Naive thymus-derived CD8-positive, alpha-beta T cell (primary cell): Measurements from ENCODE around the gene ZNF581. TPM values are rescaled to one million over a fixed set of nuclear protein-coding genes. Genes with fewer than 3 reads are reported as not detected.
A peak's percentile ranks its signal among the peaks of the same experiment; 100 is the strongest.

Experiments used
- ATAC-seq, 2 donors: fragments of 150-1000 bp; cut with Tn5 transposase in 1 of 2; sonication (Bioruptor Pico), chemical (Tn5 transposase) in 1 of 2; 1 replicate in 1 of 2; 2 replicates in 1 of 2; pipeline ENCODE4 v1.10.0; 2021; ENCODE audit warnings: mild to moderate bottlenecking in 2 of 2, moderate library complexity in 2 of 2
- POLR2A ChIA-PET: fragments of 350-600 bp; sonication (Branson Sonifier 250); formaldehyde crosslinking; loops from one replicate; lab custom pipeline; 2021; ENCODE audit warnings: antibody characterized with exemption; lab: Charles Lee
- DNase-seq, 10 donors: peaks; one replicate each; pipeline versions ENCODE4 v3.0.0 to v3.0.0-alpha.2; 2020 to 2022
- H3K27ac Mint-ChIP-seq, 10 donors: one replicate each; pipeline ENCODE4 v1.8.0; 2020 to 2022; ENCODE audit warnings: mild to moderate bottlenecking in 10 of 10, mixed read lengths in 10 of 10, moderate library complexity in 4 of 10, inconsistent platforms in 1 of 10
- H3K27me3 Mint-ChIP-seq, 5 donors: one replicate each; pipeline ENCODE4 v1.8.0; 2021 to 2022; ENCODE audit warnings: mixed read lengths in 5 of 5
- H3K36me3 Mint-ChIP-seq, 3 donors: one replicate each; pipeline ENCODE4 v1.8.0; 2020 to 2022; ENCODE audit warnings: mixed read lengths in 3 of 3, mild to moderate bottlenecking in 2 of 3, inconsistent platforms in 1 of 3
- H3K4me1 Mint-ChIP-seq, 4 donors: one replicate each; pipeline ENCODE4 v1.8.0; 2021 to 2022; ENCODE audit warnings: mixed read lengths in 4 of 4
- H3K4me3 Mint-ChIP-seq, 10 donors: one replicate each; pipeline ENCODE4 v1.8.0; 2020 to 2022; ENCODE audit warnings: mild to moderate bottlenecking in 10 of 10, mixed read lengths in 10 of 10, moderate library complexity in 6 of 10, inconsistent platforms in 1 of 10
- H3K9me3 Mint-ChIP-seq, 9 donors: one replicate each; pipeline ENCODE4 v1.8.0; 2020 to 2022; ENCODE audit warnings: mixed read lengths in 9 of 9, mild to moderate bottlenecking in 3 of 9, inconsistent platforms in 1 of 9, moderate library complexity in 1 of 9
- polyA plus RNA-seq, 3 donors: library from polyadenylated mRNA; unstranded; fragments of 300-500 nt; fragmentation: Illumina TruSeq; gene quantifications; one replicate each; pipeline ENCODE4 v1.2.3, GENCODE V29; 2021
- total RNA-seq, 8 experiments: library from RNA in 2 of 8; stranded (reverse) in 2 of 8; gene quantifications; one replicate each; pipeline ENCODE4 v1.2.3 and lab custom pipeline; 2021 to 2026

ZNF581 gene
- total and polyA plus RNA-seq, 5 experiments from 2014 or later: 21.2 to 36.3 (median 34.9) TPM

- Mint-ChIP-seq H3K4me1 (peaks cover 16 to 44% (median 40%) of the 10 kb centered on the region in 4 donors), H3K9me3 (no peaks in the 10 kb centered on the region), H3K27ac (peak overlapping the region in 1 of 10 donors; percentile 84), H3K36me3 (peaks cover 0 to 34% (median 10%) of the 10 kb centered on the region in 3 donors), H3K4me3 (no peak overlapping the region), H3K27me3 (no peaks in the 10 kb centered on the region)
- POLR2A ChIA-PET: interaction anchor here (3.4 kb wide), 1 partner anchor 12 kb away, joined by 16 read pairs; the partner anchor contains the start of gene ZNF784
- ATAC-seq: no peak
- peak in 1 of 10 donors; percentile 27 for DNase-seq
Observed at GRCh38 chr19:55613396-55613795, 30.1 kb upstream of the ZNF581 start.

DNA sequence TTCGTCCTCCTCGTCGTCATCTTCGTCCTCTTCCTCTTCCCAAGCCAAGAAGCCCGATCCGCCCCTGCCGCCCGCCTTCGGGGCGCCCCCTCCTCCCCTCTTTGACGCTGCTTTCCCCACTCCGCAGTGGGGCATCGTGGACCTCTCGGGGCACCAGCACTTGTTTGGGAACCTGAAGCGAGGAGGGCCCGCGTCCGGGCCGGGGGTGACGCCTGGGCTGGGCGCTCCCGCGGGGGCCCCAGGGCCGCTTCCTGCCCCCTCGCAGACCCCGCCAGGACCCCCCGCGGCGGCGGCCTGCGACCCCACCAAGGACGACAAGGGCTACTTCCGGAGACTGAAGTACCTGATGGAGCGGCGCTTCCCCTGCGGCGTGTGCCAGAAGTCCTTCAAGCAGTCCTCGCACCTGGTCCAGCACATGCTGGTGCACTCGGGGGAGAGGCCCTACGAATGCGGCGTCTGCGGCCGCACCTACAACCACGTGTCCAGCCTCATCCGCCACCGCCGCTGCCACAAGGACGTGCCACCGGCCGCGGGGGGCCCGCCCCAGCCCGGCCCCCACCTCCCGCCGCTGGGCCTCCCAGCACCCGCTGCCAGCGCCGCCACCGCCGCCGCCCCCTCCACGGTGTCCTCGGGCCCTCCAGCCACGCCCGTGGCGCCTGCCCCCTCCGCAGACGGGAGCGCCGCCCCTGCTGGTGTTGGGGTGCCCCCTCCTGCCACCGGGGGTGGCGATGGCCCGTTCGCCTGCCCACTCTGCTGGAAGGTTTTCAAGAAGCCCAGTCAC is 29.3 kb upstream of the ZNF581 start:
- no peak for DNase-seq
- H3K9me3 Mint-ChIP-seq: no peaks in the 10 kb centered on the region
- peaks cover 14 to 43% (median 38%) of the 10 kb centered on the region in 4 donors for H3K4me1 Mint-ChIP-seq
- POLR2A ChIA-PET: interaction anchor here (3.4 kb wide), 1 partner anchor 11 kb away, joined by 16 read pairs; the partner anchor contains the start of gene ZNF784
- H3K4me3 Mint-ChIP-seq: no peak overlapping the region
- no peaks in the 10 kb centered on the region for H3K27me3 Mint-ChIP-seq
- ATAC-seq: no peak
- no peak overlapping the region for H3K27ac Mint-ChIP-seq
- H3K36me3 Mint-ChIP-seq: peaks cover 0 to 33% (median 10%) of the 10 kb centered on the region in 3 donors

DNA sequence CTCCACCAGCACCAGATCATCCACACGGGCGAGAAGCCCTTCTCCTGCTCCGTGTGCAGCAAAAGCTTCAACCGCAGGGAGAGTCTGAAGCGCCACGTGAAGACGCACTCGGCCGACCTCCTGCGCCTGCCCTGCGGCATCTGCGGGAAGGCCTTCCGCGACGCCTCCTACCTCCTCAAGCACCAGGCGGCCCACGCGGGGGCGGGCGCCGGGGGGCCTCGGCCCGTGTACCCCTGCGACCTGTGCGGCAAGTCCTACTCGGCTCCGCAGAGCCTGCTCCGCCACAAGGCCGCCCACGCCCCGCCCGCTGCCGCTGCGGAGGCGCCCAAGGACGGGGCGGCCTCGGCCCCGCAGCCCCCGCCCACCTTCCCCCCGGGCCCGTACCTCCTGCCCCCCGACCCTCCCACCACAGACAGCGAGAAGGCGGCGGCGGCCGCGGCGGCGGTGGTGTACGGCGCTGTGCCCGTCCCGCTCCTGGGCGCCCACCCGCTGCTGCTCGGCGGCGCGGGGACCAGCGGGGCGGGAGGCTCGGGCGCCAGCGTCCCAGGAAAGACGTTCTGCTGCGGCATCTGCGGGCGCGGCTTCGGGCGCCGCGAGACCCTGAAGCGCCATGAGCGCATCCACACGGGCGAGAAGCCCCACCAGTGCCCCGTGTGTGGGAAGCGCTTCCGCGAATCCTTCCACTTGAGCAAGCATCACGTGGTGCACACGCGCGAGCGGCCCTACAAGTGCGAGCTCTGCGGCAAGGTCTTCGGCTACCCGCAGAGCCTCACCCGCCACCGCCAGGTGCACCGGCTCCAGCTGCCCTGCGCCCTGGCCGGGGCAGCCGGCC is 28.5 kb upstream of the ZNF581 start:
- Mint-ChIP-seq H3K4me1 (peaks cover 14 to 42% (median 38%) of the 10 kb centered on the region in 4 donors), H3K36me3 (peaks cover 0 to 26% (median 7%) of the 10 kb centered on the region in 3 donors), H3K27me3 (no peaks in the 10 kb centered on the region), H3K4me3 (no peak overlapping the region), H3K9me3 (no peaks in the 10 kb centered on the region), H3K27ac (no peak overlapping the region)
- ATAC-seq: no peak
- POLR2A ChIA-PET: no interaction called here
- no peak for DNase-seq

- Mint-ChIP-seq H3K4me1 (peaks cover 16 to 44% (median 39%) of the 10 kb centered on the region in 4 donors), H3K36me3 (peaks cover 0 to 23% (median 6%) of the 10 kb centered on the region in 3 donors), H3K4me3 (no peak overlapping the region), H3K27ac (no peak overlapping the region), H3K27me3 (no peaks in the 10 kb centered on the region), H3K9me3 (no peaks in the 10 kb centered on the region)
- DNase-seq: no peak
- POLR2A ChIA-PET: no interaction called here
- no peak for ATAC-seq
Observed at GRCh38 chr19:55615543-55616394, 27.7 kb upstream of the ZNF581 start.

DNA sequence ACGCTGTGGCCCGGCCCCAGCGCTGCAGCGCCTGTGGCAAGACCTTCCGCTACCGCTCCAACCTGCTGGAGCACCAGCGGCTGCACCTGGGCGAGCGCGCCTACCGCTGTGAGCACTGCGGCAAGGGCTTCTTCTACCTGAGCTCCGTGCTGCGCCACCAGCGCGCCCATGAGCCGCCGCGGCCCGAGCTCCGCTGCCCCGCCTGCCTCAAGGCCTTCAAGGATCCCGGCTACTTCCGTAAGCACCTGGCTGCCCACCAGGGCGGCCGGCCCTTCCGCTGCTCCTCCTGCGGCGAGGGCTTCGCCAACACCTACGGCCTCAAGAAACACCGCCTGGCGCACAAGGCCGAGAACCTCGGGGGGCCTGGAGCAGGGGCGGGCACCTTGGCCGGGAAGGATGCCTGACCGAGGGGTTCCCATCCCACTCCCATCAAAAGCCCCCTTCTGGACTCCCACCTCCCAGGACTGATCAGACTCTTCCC is 27.0 kb upstream of the ZNF581 start:
- POLR2A ChIA-PET: no interaction called here
- ATAC-seq (no peak), DNase-seq (no peak)
- peaks cover 18 to 43% (median 40%) of the 10 kb centered on the region in 4 donors for H3K4me1 Mint-ChIP-seq
- H3K4me3 Mint-ChIP-seq: no peak overlapping the region
- H3K9me3 Mint-ChIP-seq: no peaks in the 10 kb centered on the region
- H3K27ac Mint-ChIP-seq: peak overlapping the region in 1 of 10 donors; percentile 67
- H3K27me3 Mint-ChIP-seq: no peaks in the 10 kb centered on the region
- peaks cover 0 to 23% (median 6%) of the 10 kb centered on the region in 3 donors for H3K36me3 Mint-ChIP-seq

DNA sequence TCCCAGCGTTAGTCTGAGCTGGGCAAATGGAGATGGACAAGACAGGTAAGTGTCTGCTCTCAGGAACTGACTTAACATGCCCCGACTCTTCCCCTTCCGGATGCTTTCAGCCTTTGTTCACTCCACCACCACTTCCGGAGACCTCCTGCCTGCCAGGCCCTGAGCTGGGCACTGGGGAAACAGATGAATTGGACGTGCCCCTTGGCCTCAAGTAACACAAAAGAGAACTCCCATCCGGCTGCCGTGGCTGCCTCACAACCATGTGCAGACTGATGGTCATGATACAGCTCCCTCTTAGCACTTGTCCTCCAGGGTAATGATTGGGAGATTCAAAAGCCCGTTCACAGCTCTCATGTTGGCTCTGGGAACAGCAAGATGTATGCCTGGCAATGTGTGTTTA is 26.0 kb upstream of the ZNF581 start:
- Mint-ChIP-seq H3K9me3 (no peaks in the 10 kb centered on the region), H3K27ac (peak overlapping the region in 4 of 10 donors; percentile 11 to 71 (median 39))
- POLR2A ChIA-PET: interaction anchor here (0.9 to 1.3 kb wide), 2 partner anchors 12 to 278 kb away, joined by 3 read pairs; partner anchors contain the start of genes KMT5C and ZNF865

GRCh38 chr19:55618426-55618825 is 25.0 kb upstream of the ZNF581 start:
- peak overlapping the region in 2 of 10 donors; percentile 19 to 29 for H3K4me3 Mint-ChIP-seq
- H3K27ac Mint-ChIP-seq: peak overlapping the region in 6 of 10 donors; percentile 40 to 92 (median 80)

More for the DNA sequence above, 26.0 kb upstream of the ZNF581 start:
- Mint-ChIP-seq H3K36me3 (peaks cover 0 to 19% (median 6%) of the 10 kb centered on the region in 3 donors), H3K27me3 (no peaks in the 10 kb centered on the region), H3K4me3 (no peak overlapping the region), H3K4me1 (peaks cover 18 to 34% (median 32%) of the 10 kb centered on the region in 4 donors)
- ATAC-seq: no peak
- no peak for DNase-seq

GRCh38 chr19:55619286-55619685 is 24.2 kb upstream of the ZNF581 start:
- H3K4me3 Mint-ChIP-seq: peak overlapping the region in 1 of 10 donors; percentile 51
- peaks cover 0 to 9% (median 6%) of the 10 kb centered on the region in 3 donors for H3K36me3 Mint-ChIP-seq
- POLR2A ChIA-PET: interaction anchor here (0.9 to 3.1 kb wide), 4 partner anchors 8 to 102 kb away, joined by 4 to 24 read pairs (median 4); partner anchors contain the start of gene ZNF865
- peak overlapping the region in 3 of 10 donors; percentile 51 to 59 (median 56) for H3K27ac Mint-ChIP-seq
- ATAC-seq (no peak), DNase-seq (no peak)
- H3K9me3 Mint-ChIP-seq: peaks cover 0 to under 1% (median 0%) of the 10 kb centered on the region in 9 donors
- H3K4me1 Mint-ChIP-seq: peaks cover 23 to 40% (median 38%) of the 10 kb centered on the region in 4 donors
- H3K27me3 Mint-ChIP-seq: no peaks in the 10 kb centered on the region

More at GRCh38 chr19:55618426-55618825, 25.0 kb upstream of the ZNF581 start:
- Mint-ChIP-seq H3K36me3 (peaks cover 0 to 11% (median 6%) of the 10 kb centered on the region in 3 donors), H3K9me3 (no peaks in the 10 kb centered on the region), H3K4me1 (peaks cover 16 to 32% (median 31%) of the 10 kb centered on the region in 4 donors), H3K27me3 (no peaks in the 10 kb centered on the region)
- DNase-seq (no peak), ATAC-seq (no peak)
- POLR2A ChIA-PET: interaction anchor here (1.3 to 3.1 kb wide), 2 partner anchors 13 to 279 kb away, joined by 3 to 24 read pairs; partner anchors contain the start of genes KMT5C and ZNF865

DNA sequence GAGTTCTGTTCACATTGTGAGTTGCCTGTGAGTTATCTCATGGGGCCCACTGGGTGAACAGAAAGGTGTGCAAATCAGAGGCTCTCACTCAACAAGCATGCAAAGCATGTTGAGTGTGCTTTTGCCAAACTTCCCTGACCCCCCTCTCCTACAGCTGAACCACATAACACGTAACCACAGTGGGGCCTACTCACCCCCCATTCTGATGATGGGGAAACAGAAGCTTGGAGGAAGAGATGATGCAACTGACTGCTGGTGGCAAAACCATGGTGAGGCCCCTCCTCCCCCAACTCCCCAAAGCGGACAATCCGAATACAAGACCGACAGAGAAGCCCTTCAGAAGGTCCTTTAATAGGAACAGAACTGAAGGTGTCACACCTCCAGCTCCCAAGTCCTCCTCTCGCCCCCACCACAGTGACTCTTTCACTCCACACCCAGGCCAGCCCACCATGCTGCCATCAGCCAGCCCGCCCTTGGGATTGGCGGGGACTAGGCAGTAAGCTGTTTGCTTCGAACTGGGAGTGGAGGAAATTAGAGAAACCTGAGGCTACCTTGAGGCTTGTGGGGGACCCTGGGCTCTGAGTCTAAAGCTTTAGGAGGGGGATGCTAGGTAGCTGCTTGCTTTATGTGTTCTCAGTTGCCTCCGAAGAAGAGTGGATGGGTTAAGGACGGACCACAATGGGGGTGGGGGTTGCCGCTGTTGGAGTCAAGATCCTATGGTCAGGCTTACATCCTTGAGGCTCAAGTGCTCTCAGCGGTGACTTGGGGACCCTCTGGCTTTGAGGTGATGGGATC is 22.8 kb upstream of the ZNF581 start:
- POLR2A ChIA-PET: interaction anchor here (0.5 to 3.1 kb wide), 8 partner anchors 9 to 88 kb away, joined by 4 to 24 read pairs (median 4); partner anchors contain the start of genes FIZ1, U2AF2, ZNF524 and ZNF865
- Mint-ChIP-seq H3K27me3 (no peaks in the 10 kb centered on the region), H3K4me1 (peaks cover 26 to 50% (median 48%) of the 10 kb centered on the region in 4 donors), H3K9me3 (peaks cover 0 to 2% (median 0%) of the 10 kb centered on the region in 9 donors), H3K27ac (peak overlapping the region; percentile 58 to 93 (median 80)), H3K4me3 (peak overlapping the region in 9 of 10 donors; percentile 21 to 68 (median 60)), H3K36me3 (peaks cover 0 to 9% (median 6%) of the 10 kb centered on the region in 3 donors)
- DNase-seq: peak in 8 of 10 donors; percentile 41 to 77 (median 64)
- peak; percentile 35 to 44 for ATAC-seq

DNA sequence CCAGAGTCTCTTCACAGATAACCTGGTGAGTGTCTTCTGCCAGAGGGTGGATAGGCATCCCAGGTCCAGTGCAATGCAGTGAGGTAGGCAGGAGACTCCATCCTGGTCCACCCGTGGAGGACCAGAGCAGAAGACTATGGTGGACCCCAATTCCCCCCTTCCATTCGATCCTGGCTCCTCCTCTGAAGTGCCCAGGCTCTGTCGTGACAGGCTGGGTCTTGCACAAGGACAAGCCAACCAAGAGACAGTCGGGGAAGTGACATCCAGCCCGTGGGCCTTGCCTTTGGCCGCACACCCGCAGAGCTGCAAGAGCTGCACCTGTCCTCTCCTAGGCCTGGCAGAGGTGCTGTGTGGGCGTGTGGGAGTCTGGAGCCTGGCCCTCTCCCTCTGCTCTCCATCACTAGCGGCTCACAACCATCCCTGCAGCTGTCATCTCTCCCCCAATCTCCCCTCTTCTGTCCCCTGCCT is 22.2 kb upstream of the ZNF581 start:
- no peaks in the 10 kb centered on the region for H3K27me3 Mint-ChIP-seq
- POLR2A ChIA-PET: interaction anchor here (1.1 to 3.1 kb wide), 3 partner anchors 10 to 21 kb away, joined by 5 to 24 read pairs (median 13); partner anchors contain the start of genes FIZ1, ZNF524 and ZNF865
- H3K27ac Mint-ChIP-seq: peak overlapping the region in 9 of 10 donors; percentile 8 to 93 (median 83)
- peaks cover 26 to 54% (median 53%) of the 10 kb centered on the region in 4 donors for H3K4me1 Mint-ChIP-seq
- no peak for ATAC-seq
- peaks cover 0 to 2% (median 0%) of the 10 kb centered on the region in 9 donors for H3K9me3 Mint-ChIP-seq
- DNase-seq: no peak
- peaks cover 0 to 9% (median 6%) of the 10 kb centered on the region in 3 donors for H3K36me3 Mint-ChIP-seq
- peak overlapping the region in 2 of 10 donors; percentile 51 to 60 for H3K4me3 Mint-ChIP-seq
